Adrenal gland (tissue), 5 donors: ENCODE measurements around the gene RNF186.

Experiments used
- POLR2A ChIP-seq, 2 donors: fragments of 450-650 bp; IDR thresholded peaks; one replicate each; pipeline ENCODE4 v1.6.1; 2017; ENCODE audit warnings: antibody characterized with exemption in 2 of 2, mild to moderate bottlenecking in 2 of 2, moderate library complexity in 1 of 2
- TF ChIP-seq, protein P1 (sequence below), 6 experiments: fragments of 450-650 bp in 4 of 6; fragments of 200-600 bp in 2 of 6; sonication (generic) in 1 of 6; IDR thresholded peaks; 1 replicate in 5 of 6; 2 replicates in 1 of 6; pipeline versions ENCODE4 v1.5.1 to v1.8.0; 2016 to 2021; ENCODE audit warnings: antibody characterized with exemption in 6 of 6, mild to moderate bottlenecking in 2 of 6, moderate library complexity in 1 of 6
- donor health status: DM: no; HTN: no; CAD: no.

DNA sequence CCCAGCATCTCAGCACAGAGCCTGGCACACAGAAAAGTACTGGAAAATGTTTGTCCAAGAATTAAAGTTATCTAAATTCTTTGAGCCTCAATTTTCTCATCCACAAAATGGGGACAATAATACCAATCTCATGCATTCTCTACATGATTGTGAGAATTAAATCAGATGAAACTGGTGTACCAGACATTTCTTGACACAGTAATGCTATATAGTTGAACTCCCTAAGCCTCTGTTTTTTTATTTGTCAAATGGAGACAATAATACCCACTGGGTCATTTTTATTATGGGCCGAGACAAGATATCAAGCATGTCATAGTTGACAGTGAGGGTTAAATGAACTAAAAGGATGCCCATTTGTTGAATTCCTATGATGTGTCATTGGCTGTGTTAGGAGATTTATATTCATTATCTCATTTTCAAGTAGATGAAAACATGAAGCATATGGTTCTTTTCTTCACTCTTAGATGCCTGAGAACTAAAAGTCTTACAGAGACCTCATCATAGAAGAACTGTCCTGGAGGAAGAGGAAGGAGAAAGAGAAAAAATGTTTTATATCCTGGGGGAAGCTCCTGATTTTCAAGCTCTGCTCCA is 49.6 kb upstream of the RNF186 start:
- TF ChIP-seq, protein P1, sequence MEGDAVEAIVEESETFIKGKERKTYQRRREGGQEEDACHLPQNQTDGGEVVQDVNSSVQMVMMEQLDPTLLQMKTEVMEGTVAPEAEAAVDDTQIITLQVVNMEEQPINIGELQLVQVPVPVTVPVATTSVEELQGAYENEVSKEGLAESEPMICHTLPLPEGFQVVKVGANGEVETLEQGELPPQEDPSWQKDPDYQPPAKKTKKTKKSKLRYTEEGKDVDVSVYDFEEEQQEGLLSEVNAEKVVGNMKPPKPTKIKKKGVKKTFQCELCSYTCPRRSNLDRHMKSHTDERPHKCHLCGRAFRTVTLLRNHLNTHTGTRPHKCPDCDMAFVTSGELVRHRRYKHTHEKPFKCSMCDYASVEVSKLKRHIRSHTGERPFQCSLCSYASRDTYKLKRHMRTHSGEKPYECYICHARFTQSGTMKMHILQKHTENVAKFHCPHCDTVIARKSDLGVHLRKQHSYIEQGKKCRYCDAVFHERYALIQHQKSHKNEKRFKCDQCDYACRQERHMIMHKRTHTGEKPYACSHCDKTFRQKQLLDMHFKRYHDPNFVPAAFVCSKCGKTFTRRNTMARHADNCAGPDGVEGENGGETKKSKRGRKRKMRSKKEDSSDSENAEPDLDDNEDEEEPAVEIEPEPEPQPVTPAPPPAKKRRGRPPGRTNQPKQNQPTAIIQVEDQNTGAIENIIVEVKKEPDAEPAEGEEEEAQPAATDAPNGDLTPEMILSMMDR (IDR thresholded peaks at IDR 0.05), result no peak
- TF ChIP-seq POLR2A (IDR thresholded peaks at IDR 0.05), result no peak
